ENCODE data around the gene NLGN4Y.

DNA sequence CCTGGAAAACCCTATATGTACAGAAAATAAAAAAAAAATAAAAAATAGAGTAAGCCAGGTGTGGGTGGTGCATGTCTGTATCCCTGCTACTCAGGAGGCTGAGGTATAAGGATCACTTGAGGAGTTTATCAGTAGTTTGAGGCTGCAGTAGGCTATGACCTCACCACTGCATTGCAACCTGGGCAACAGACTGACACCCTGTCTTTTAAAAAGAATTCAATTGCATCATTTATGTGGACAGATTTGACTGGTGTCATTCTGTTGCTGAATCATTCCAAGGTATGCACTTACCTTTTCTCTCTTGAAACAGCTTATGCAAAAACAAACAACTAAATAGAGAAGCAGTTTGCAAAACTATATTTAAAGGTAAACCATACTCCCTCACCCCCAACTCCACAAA is 12.4 kb downstream of the NLGN4Y start:
- TF ChIP-seq, protein P1, sequence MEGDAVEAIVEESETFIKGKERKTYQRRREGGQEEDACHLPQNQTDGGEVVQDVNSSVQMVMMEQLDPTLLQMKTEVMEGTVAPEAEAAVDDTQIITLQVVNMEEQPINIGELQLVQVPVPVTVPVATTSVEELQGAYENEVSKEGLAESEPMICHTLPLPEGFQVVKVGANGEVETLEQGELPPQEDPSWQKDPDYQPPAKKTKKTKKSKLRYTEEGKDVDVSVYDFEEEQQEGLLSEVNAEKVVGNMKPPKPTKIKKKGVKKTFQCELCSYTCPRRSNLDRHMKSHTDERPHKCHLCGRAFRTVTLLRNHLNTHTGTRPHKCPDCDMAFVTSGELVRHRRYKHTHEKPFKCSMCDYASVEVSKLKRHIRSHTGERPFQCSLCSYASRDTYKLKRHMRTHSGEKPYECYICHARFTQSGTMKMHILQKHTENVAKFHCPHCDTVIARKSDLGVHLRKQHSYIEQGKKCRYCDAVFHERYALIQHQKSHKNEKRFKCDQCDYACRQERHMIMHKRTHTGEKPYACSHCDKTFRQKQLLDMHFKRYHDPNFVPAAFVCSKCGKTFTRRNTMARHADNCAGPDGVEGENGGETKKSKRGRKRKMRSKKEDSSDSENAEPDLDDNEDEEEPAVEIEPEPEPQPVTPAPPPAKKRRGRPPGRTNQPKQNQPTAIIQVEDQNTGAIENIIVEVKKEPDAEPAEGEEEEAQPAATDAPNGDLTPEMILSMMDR (IDR thresholded peaks at IDR 0.05), result no peak
- TF ChIP-seq POLR2A (IDR thresholded peaks at IDR 0.05), result no peak
